HG03095 (cell line): ENCODE data around the gene PIK3AP1.

Experiments
- ATAC-seq: cut with Tn5 transposase; IDR thresholded peaks from one replicate; pipeline ENCODE4 v1.9.1; 2021; ENCODE audit warnings: moderate library complexity; ENCODE audit not compliant: unreplicated experiment

Gene PIK3AP1

GRCh38 chr10:96614515-96614914, 105.8 kb downstream of the PIK3AP1 start:
- no peak for ATAC-seq

DNA sequence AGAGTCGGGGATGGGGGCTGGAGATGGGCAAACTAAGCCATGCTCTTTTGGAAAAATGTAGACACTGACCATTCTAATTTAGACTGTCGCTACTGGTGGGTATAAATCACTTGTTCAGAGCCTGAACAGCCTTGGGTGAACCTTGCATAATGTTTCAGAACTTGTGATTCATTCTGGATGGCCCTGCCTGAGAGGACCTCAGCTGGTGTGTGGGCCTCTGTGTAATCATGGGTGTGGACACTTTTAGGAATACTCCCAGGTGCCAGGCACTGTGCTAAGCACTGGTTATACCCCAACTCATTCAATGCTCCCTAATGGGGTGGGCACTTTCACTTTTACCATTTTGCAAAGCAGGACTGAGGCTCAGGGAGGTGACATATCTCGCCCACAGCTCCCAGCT, 106.7 kb downstream of the PIK3AP1 start:
- no peak for ATAC-seq

DNA sequence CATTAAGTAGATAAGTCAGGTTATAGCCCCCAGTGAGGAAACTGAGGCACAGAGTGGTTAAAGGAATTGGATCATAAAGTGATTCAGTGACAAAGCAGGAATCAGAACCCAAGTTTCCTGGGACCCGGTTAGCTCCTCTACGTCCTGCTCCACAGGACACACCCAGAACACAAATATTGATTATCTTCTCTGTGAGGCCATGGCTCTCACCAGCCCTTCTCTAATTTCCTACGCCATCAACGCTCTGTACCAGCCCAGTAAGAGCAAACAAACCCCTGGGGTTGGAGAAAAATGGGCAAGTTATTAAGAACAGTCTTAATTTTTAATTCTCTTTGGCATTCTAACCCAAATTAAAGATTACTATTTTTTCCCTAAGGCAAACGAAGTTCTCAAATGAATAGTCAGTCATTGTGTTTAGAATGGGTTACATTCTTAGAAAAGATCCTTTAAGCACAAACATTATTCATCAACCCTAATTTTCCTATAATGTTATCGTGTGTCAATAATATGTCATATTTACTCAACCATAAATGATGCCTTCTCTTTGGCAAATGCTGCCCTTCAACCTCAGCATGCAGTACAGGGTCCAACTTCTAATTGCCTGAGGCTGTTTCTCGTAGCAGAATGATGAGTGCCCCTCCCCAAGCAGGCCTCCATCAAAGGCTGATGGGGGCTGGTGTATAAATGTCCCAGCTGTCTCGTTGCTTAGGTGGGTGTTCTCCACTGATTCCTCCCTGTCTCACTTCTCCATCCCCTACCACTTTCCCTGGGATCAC, 108.1 kb downstream of the PIK3AP1 start:
- no peak for ATAC-seq

GRCh38 chr10:96610817-96611216, 109.5 kb downstream of the PIK3AP1 start:
- ATAC-seq = no peak

GRCh38 chr10:96609510-96609909, 110.8 kb downstream of the PIK3AP1 start:
- no peak for ATAC-seq

DNA sequence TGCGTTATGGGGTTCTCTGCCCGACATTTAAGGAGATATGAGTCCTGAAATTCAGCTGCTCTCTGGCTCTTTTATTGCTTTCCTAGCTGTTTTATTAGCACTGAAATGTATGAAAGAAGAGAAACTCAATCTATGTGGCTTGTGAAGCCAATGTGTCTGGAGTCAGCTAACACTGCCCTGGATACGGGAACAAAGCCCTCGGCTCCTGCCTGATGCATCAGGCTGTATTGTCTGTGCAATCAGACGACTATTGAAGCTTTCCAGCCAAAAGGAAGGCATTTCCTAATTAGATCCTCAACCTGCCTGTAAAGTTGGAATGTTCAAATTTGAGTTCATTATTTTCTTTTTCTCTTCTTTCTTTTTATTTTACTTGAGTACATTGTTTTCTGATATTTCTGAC, 111.5 kb downstream of the PIK3AP1 start:
- ATAC-seq = no peak

GRCh38 chr10:96608262-96608661, 112.1 kb downstream of the PIK3AP1 start:
- no peak for ATAC-seq

GRCh38 chr10:96606946-96607345, 113.4 kb downstream of the PIK3AP1 start:
- ATAC-seq = no peak

GRCh38 chr10:96606216-96606615, 114.1 kb downstream of the PIK3AP1 start:
- ATAC-seq = no peak

DNA sequence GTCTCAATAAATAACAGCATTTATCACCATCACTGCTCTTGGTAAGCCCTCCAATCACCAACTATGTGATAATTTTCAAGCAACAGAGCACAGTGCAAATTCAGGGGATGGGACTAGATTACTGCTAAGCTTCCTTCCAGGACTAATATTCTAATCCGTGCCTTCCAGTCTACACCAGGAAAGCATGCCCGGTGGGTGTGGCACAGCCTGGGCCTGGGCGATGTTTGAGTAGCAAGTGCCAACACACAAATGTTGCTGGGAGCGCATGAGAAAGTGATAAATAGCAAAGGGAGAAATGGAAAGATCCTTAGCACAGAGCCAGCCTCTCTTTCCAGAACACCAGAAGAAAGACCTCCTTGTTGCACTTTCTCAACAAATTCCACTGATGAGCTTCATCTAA, 120.0 kb downstream of the PIK3AP1 start:
- no peak for ATAC-seq

DNA sequence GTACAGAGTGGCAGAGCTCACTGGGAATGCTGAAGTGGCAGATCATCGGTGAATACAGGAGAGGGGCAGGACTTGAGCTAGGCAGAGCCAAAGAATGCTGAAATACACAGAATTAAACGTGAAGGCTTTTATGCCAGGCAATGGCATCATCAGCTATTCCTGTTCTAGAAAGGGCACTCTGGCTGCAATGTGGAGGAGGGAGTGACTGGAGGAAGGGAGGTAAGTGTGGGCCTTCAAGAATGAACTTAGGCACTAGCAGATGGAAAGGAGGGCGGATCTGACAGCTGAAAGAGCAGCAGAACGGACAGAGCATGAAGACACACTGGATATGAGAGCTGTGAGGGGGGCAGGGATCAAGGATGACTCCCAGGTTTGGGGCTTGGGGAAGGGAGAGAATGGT, 121.5 kb downstream of the PIK3AP1 start:
- no peak for ATAC-seq

DNA sequence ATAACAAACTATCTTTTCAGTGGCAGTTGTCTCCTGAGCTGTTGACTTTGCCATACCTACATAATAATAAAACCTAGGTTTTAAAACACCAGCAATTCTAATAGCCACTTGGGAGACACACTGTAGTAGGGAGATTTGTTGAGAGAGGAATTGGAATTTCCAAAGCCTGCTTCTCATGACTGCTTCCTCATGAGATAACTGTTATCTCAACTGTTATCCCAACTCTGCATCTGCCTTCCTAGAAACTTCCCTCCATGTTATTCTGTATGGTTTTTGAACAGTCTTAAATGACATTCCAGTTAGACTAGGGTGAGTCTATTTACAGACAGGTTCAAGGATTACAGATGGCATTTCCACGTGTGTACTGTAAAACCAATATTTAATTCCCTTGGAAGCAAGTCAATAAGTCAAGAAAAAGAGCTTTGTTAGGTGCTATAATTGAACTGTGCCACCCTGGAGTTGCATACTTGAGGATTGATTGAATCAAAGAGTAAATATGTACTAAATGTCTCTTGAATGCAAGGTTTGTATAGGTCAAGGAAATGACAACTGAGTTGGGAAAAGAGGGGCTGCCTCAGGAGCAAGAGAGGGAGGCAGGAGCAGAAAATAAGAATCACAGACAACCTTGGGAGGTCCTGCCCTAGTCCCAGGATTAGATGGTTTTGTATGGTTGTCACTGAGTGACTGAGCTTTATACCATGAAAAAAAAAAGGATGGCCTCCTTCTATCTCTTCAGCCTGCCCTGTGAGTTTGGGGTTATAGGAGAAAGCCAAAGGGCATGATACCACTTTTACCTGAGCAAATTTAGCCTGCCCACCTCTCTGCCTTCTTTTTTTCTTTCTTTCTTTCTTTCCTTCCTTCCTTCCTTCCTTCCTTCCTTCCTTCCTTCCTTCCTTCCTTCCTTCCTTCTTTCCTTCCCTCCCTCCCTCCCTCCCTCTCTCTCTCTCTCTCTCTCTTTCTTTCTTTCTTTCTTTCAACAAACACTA, 123.6 kb downstream of the PIK3AP1 start:
- ATAC-seq = no peak

- ATAC-seq = no peak
These were observed 124.6 kb downstream of the PIK3AP1 start for GRCh38 chr10:96595741-96596140.

DNA sequence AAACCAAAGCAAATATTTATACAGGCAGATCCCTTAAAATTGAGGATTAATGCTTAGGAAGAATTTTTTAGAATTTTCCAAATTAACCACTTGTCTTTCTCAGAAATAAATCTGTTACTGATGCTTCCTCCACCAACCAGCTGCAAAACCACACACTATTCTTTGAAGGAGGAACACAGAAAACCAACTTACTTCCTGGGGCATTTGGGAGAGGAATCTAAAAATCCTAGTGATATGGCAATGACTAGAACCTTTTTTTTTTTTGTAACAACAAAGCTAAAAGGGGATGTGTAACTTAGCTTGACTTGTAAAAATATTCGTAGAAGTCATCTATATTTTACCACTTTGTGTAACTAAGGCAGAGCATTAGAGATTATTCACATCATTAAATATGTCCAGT, 128.4 kb downstream of the PIK3AP1 start:
- ATAC-seq = no peak

DNA sequence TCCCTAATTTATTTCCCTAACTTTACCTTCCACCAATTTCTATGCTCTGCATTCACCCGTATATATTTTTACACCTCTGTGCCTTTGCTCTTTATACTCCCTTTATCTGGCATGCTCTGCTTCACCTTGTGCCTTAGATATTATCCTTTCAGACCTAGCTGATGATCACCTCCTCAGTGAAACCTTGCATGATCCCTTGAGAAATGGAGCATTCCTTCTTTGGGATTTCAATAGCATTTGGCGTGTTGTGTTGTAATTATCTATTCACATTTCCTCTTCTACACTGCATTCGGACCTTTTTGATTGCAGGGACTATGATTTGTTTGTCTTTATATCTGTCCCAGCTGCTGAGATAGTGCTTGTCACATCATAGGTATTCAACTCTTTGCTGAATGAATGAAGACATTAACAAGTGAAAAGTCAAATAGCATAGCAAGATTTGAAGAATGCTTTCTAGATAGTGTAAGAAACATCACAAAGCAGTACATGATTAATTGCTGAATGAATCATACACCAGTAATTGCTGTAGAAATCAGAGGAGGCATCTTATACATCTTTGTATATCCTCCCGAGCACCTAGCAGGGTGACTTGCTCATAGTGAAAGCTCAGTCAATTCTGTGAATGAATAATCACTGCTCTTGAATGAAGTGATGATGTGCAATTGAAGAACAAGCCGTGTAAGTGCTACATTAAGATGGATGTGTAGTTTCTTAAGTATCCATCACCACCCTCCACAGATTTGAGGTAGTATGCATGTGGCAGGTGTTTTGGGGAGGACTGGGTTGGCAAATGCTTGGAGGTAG, 131.5 kb downstream of the PIK3AP1 start:
- peak; percentile 42 for ATAC-seq

DNA sequence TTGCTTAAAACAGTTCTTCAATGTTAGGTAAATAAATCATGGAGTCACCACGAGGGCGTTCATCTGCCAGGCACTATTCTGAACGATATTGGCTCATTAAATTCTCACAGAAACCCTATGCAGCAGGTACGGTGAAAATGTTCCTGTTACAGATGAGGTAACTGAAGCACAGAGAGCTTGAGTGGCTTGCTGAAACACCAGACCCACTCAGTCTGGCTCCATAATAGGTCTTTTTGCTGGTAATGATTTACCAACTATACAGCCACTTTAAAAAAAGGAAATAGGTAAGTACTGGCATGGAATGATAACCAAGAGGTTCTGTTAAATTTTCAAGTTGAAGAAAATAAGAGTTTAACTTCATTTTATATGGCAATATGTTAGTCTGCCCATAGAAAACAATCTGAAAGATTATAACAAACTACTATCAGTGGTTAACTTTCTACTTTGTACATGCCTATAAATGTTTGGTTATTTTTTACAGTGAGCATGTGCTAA, 132.2 kb downstream of the PIK3AP1 start:
- no peak for ATAC-seq

- no peak for ATAC-seq
These were observed 132.9 kb downstream of the PIK3AP1 start for GRCh38 chr10:96587264-96588059.

DNA sequence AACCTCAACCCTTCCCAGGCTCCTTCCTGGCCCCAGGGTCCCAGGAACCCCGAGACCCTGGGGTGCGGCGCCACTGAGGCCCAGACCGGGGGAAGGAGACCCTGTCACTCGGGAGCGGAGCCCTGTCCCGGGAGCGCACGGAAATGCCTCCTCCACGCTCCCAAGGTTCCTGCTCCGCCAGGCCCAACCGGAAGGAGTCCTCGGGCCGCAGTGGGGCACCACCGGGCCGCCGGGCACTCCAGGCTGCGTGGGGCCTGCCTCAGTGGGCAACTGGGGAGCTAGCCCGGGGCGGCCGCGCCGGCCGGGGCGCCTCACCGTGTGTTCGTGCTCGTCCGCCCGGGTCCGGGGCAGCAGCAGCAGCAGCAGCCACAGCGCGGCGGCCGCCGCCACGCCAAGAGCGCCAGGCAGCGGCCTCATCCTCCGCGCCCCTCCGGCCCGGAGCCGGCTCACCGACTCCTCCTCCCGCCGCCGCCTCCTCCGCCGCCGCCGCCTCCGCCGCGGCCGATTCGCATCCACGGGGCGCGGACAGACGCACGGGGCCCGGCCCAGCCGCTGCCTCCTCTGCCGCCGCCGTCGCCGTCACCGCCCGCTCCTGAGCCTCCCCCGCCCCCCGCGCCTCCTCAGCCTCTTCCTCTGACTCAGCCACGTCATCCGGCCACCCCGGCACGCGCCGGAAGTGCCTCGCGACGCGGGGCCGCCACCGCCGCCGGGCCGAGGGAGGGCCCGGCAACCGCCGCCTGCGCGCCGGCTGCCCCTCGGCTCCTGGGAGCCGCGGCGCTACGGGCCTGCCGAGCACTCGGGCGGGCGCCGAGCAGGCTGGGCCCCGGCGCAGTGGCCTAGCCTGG, 133.7 kb downstream of the PIK3AP1 start, which contains the start of gene TM9SF3:
Gene TM9SF3, minus strand, starts transcription at position 594 of the 845 bp plus-strand sequence. Its CDS starts 177 bp downstream, at position 417.
- ATAC-seq = peak; percentile 54
